SK-N-SH treated with all-trans-retinoic acid at 6 μM for 48 hours (cell line): Measurements from ENCODE around the gene HDAC8.

Experiments used
- ATAC-seq: fragments of 200-7000 bp; cut with Tn5 transposase; 3 replicates; pipeline ENCODE4 v1.9.1; 2020; ENCODE audit warnings: mild to moderate bottlenecking, moderate library complexity
- ARNTL ChIP-seq: fragments of 450-650 bp; formaldehyde crosslinking; IDR thresholded peaks from 2 replicates; pipeline ENCODE4 v1.5.0; 2020; ENCODE audit warnings: low read depth, mild to moderate bottlenecking, moderate library complexity, borderline replicate concordance
- BACH2 ChIP-seq: fragments of 250-450 bp; sonication (Bioruptor Pico); IDR thresholded peaks from 2 replicates; pipeline ENCODE4 v1.9.0; 2021; ENCODE audit warnings: mild to moderate bottlenecking, borderline replicate concordance
- CSDC2 ChIP-seq: fragments of 250-450 bp; sonication (Bioruptor Pico); IDR thresholded peaks from 2 replicates; pipeline ENCODE4 v1.5.0; 2020; ENCODE audit warnings: mild to moderate bottlenecking, moderate library complexity
- CSRNP3 ChIP-seq: fragments of 250-450 bp; sonication (Bioruptor Pico); IDR thresholded peaks from 2 replicates; pipeline ENCODE4 v1.5.1; 2021; ENCODE audit warnings: mild to moderate bottlenecking, moderate library complexity
- ESRRG ChIP-seq: fragments of 250-450 bp; sonication (Bioruptor Pico); IDR thresholded peaks from 2 replicates; pipeline ENCODE4 v1.6.1; 2021; ENCODE audit warnings: mild to moderate bottlenecking
- GLIS3 ChIP-seq: fragments of 250-450 bp; sonication (Bioruptor Pico); IDR thresholded peaks from 2 replicates; pipeline ENCODE4 v1.5.0; 2020; ENCODE audit warnings: mild to moderate bottlenecking, moderate library complexity
- ISL1 ChIP-seq: fragments of 250-450 bp; sonication (Bioruptor Pico); IDR thresholded peaks from 2 replicates; pipeline ENCODE4 v2.1.2; 2022; ENCODE audit warnings: mild to moderate bottlenecking, moderate library complexity
- OSR1 ChIP-seq: fragments of 250-450 bp; sonication (Bioruptor Pico); IDR thresholded peaks from 2 replicates; pipeline ENCODE4 v1.8.0; 2022; ENCODE audit warnings: moderate library complexity, mild to moderate bottlenecking, inconsistent platforms
- PATZ1 ChIP-seq: fragments of 250-450 bp; sonication (Bioruptor Pico); IDR thresholded peaks from 2 replicates; pipeline ENCODE4 v1.8.0; 2020; ENCODE audit warnings: mild to moderate bottlenecking, moderate library complexity, borderline replicate concordance
- PPARA ChIP-seq: fragments of 250-450 bp; sonication (Bioruptor Pico); IDR thresholded peaks from 2 replicates; pipeline ENCODE4 v1.5.0; 2020; ENCODE audit warnings: mild to moderate bottlenecking, borderline replicate concordance
- RARB ChIP-seq: fragments of 250-450 bp; sonication (Bioruptor Pico); IDR thresholded peaks from 2 replicates; pipeline ENCODE4 v1.8.0; 2021; ENCODE audit warnings: mild to moderate bottlenecking, moderate library complexity
- SNAI2 ChIP-seq: fragments of 250-450 bp; sonication (Bioruptor Pico); IDR thresholded peaks from 2 replicates; pipeline ENCODE4 v1.5.0; 2020; ENCODE audit warnings: mild to moderate bottlenecking, moderate library complexity
- TCF4 ChIP-seq: fragments of 250-450 bp; sonication (Bioruptor Pico); IDR thresholded peaks from 2 replicates; pipeline ENCODE4 v1.8.0; 2021; ENCODE audit warnings: mild to moderate bottlenecking, moderate library complexity, borderline replicate concordance
- TOX ChIP-seq: fragments of 250-450 bp; sonication (Bioruptor Pico); IDR thresholded peaks from 2 replicates; pipeline ENCODE4 v1.8.0; 2021; ENCODE audit warnings: mild to moderate bottlenecking, moderate library complexity, borderline replicate concordance
- TSHZ2 ChIP-seq: fragments of 250-450 bp; sonication (Bioruptor Pico); IDR thresholded peaks from 2 replicates; pipeline ENCODE4 v1.5.0; 2020; ENCODE audit warnings: mild to moderate bottlenecking, moderate library complexity
- ZC3H10 ChIP-seq: fragments of 250-450 bp; sonication (Bioruptor Pico); IDR thresholded peaks from 2 replicates; pipeline ENCODE4 v1.5.1; 2021; ENCODE audit warnings: mild to moderate bottlenecking, moderate library complexity
- ZFP3 ChIP-seq: fragments of 250-450 bp; sonication (Bioruptor Pico); IDR thresholded peaks from 2 replicates; pipeline ENCODE4 v1.5.0; 2020; ENCODE audit warnings: mild to moderate bottlenecking, moderate library complexity
- ZFP30 ChIP-seq: fragments of 450-650 bp; formaldehyde crosslinking; IDR thresholded peaks from 2 replicates; pipeline ENCODE4 v1.5.0; 2022; ENCODE audit warnings: mild to moderate bottlenecking, moderate library complexity
- ZNF565 ChIP-seq: fragments of 450-650 bp; formaldehyde crosslinking; conservative IDR thresholded peaks from 2 replicates; pipeline ENCODE4 v1.5.0; 2020; ENCODE audit warnings: low read depth, mild to moderate bottlenecking, moderate library complexity
- ZNF70 ChIP-seq: fragments of 450-650 bp; formaldehyde crosslinking; IDR thresholded peaks from 2 replicates; pipeline ENCODE4 v1.5.0; 2020; ENCODE audit warnings: mild to moderate bottlenecking, moderate library complexity
- ZNF8 ChIP-seq: fragments of 450-650 bp; formaldehyde crosslinking; IDR thresholded peaks from 2 replicates; pipeline ENCODE4 v1.5.0; 2020; ENCODE audit warnings: mild to moderate bottlenecking, moderate library complexity

The HDAC8 gene

GRCh38 chrX:72366178-72366577 lies 206.5 kb downstream of the HDAC8 start:
- ATAC-seq, result no peak

GRCh38 chrX:72365126-72365525 lies 207.5 kb downstream of the HDAC8 start:
- TF ChIP-seq ARNTL (no peak), ZNF8 (CRISPR knock-in tag) (no peak), GLIS3 (CRISPR knock-in tag) (no peak), ZFP30 (CRISPR knock-in tag) (no peak), CSRNP3 (no peak), ZC3H10 (CRISPR knock-in tag) (no peak), BACH2 (CRISPR knock-in tag) (no peak), ZFP3 (CRISPR knock-in tag) (no peak), PATZ1 (CRISPR knock-in tag) (no peak), RARB (CRISPR knock-in tag) (no peak), TOX (CRISPR knock-in tag) (no peak)
- no peak for ATAC-seq

More at GRCh38 chrX:72366178-72366577, 206.5 kb downstream of the HDAC8 start:
- no peak for TF ChIP-seq SNAI2
- no peak for TF ChIP-seq ZFP3 (CRISPR knock-in tag)
- no peak for TF ChIP-seq RARB (CRISPR knock-in tag)

GRCh38 chrX:72360326-72360725 lies 212.3 kb downstream of the HDAC8 start:
- no peak for TF ChIP-seq BACH2 (CRISPR knock-in tag)
- no peak for TF ChIP-seq PPARA (CRISPR knock-in tag)
- TF ChIP-seq ZFP3 (CRISPR knock-in tag), result no peak
- no peak for TF ChIP-seq ESRRG (CRISPR knock-in tag)
- TF ChIP-seq OSR1 (CRISPR knock-in tag), result no peak
- TF ChIP-seq TSHZ2 (CRISPR knock-in tag), result no peak
- no peak for TF ChIP-seq SNAI2
- TF ChIP-seq ZNF70 (CRISPR knock-in tag), result no peak
- no peak for TF ChIP-seq CSRNP3
- TF ChIP-seq GLIS3 (CRISPR knock-in tag), result no peak
- no peak for TF ChIP-seq ZNF565 (CRISPR knock-in tag)
- no peak for TF ChIP-seq ISL1
- no peak for TF ChIP-seq RARB (CRISPR knock-in tag)
- no peak for TF ChIP-seq CSDC2 (CRISPR knock-in tag)
- no peak for TF ChIP-seq ZC3H10 (CRISPR knock-in tag)
- TF ChIP-seq ARNTL, result no peak
- TF ChIP-seq TCF4 (CRISPR knock-in tag), result no peak
- no peak for TF ChIP-seq ZNF8 (CRISPR knock-in tag)
- no peak for TF ChIP-seq PATZ1 (CRISPR knock-in tag)
- TF ChIP-seq ZFP30 (CRISPR knock-in tag), result no peak
- TF ChIP-seq, all 23 proteins: peak for 0
- no peak for ATAC-seq
